Measurements from ENCODE around the gene PCMTD2.

Gene PCMTD2

GRCh38 chr20:64219202-64219601 lies 36.3 kb upstream of the PCMTD2 start:
- no peaks in the 10 kb centered on the region for H3K36me3 Mint-ChIP-seq (ENCODE audit: insufficient read depth)
- peak; percentile 43 for ATAC-seq (replicated peaks)
- peak overlapping the region in 1 of 2 donors; percentile 42 for H3K27ac Mint-ChIP-seq
- H3K4me1 Mint-ChIP-seq (ENCODE audit: low read depth in 2 of 2): peaks cover 5 to 13% of the 10 kb centered on the region in 2 donors
- DNase-seq: no peak
- H3K4me3 Mint-ChIP-seq: no peak overlapping the region
- no peaks in the 10 kb centered on the region for H3K9me3 Mint-ChIP-seq
- peaks cover 33 to 53% of the 10 kb centered on the region in 2 donors for H3K27me3 Mint-ChIP-seq

- H3K4me3 Mint-ChIP-seq: no peak overlapping the region
- H3K4me1 Mint-ChIP-seq (ENCODE audit: low read depth in 2 of 2): peaks cover 5 to 18% of the 10 kb centered on the region in 2 donors
- peaks cover 36 to 49% of the 10 kb centered on the region in 2 donors for H3K27me3 Mint-ChIP-seq
- H3K36me3 Mint-ChIP-seq (ENCODE audit: insufficient read depth): no peaks in the 10 kb centered on the region
- H3K9me3 Mint-ChIP-seq: no peaks in the 10 kb centered on the region
- H3K27ac Mint-ChIP-seq: no peak overlapping the region
- no peak for ATAC-seq (replicated peaks)
- no peak for DNase-seq
Measured at GRCh38 chr20:64219730-64220129, 35.8 kb upstream of the PCMTD2 start.

- Mint-ChIP-seq H3K36me3 (ENCODE audit: insufficient read depth) (no peaks in the 10 kb centered on the region), H3K4me3 (no peak overlapping the region), H3K27me3 (peaks cover 31 to 48% of the 10 kb centered on the region in 2 donors), H3K4me1 (ENCODE audit: low read depth in 2 of 2) (peaks cover 6 to 14% of the 10 kb centered on the region in 2 donors), H3K27ac (no peak overlapping the region), H3K9me3 (no peaks in the 10 kb centered on the region)
- ATAC-seq (replicated peaks) (no peak), DNase-seq (no peak)
Measured at GRCh38 chr20:64220420-64220819, 35.1 kb upstream of the PCMTD2 start.

GRCh38 chr20:64220891-64221527 lies 34.5 kb upstream of the PCMTD2 start:
- ATAC-seq (replicated peaks): no peak
- H3K27ac Mint-ChIP-seq: no peak overlapping the region
- no peaks in the 10 kb centered on the region for H3K9me3 Mint-ChIP-seq
- H3K36me3 Mint-ChIP-seq (ENCODE audit: insufficient read depth): no peaks in the 10 kb centered on the region
- peaks cover 31 to 53% of the 10 kb centered on the region in 2 donors for H3K27me3 Mint-ChIP-seq
- no peak overlapping the region for H3K4me3 Mint-ChIP-seq
- H3K4me1 Mint-ChIP-seq (ENCODE audit: low read depth in 2 of 2): peaks cover 8 to 16% of the 10 kb centered on the region in 2 donors
- DNase-seq: no peak

- Mint-ChIP-seq H3K27ac (no peak overlapping the region), H3K36me3 (ENCODE audit: insufficient read depth) (no peaks in the 10 kb centered on the region), H3K9me3 (no peaks in the 10 kb centered on the region), H3K27me3 (peaks cover 31 to 58% of the 10 kb centered on the region in 2 donors), H3K4me3 (no peak overlapping the region), H3K4me1 (ENCODE audit: low read depth in 2 of 2) (peaks cover 11 to 22% of the 10 kb centered on the region in 2 donors)
- ATAC-seq (replicated peaks): no peak
- DNase-seq: no peak
Measured at GRCh38 chr20:64222291-64222735, 33.2 kb upstream of the PCMTD2 start.

- no peak for ATAC-seq (replicated peaks)
- H3K27ac Mint-ChIP-seq: no peak overlapping the region
- H3K4me3 Mint-ChIP-seq: no peak overlapping the region
- peaks cover 33 to 62% of the 10 kb centered on the region in 2 donors for H3K27me3 Mint-ChIP-seq
- no peak for DNase-seq
- no peaks in the 10 kb centered on the region for H3K9me3 Mint-ChIP-seq
- H3K4me1 Mint-ChIP-seq (ENCODE audit: low read depth in 2 of 2): peaks cover 13 to 23% of the 10 kb centered on the region in 2 donors
- no peaks in the 10 kb centered on the region for H3K36me3 Mint-ChIP-seq (ENCODE audit: insufficient read depth)
Measured at GRCh38 chr20:64222851-64223525, 32.6 kb upstream of the PCMTD2 start.

- H3K36me3 Mint-ChIP-seq (ENCODE audit: insufficient read depth): no peaks in the 10 kb centered on the region
- no peaks in the 10 kb centered on the region for H3K9me3 Mint-ChIP-seq
- peak overlapping the region in 1 of 2 donors; percentile 23 for H3K27ac Mint-ChIP-seq
- H3K27me3 Mint-ChIP-seq: peaks cover 37 to 68% of the 10 kb centered on the region in 2 donors
- ATAC-seq (replicated peaks) (no peak), DNase-seq (no peak)
- H3K4me3 Mint-ChIP-seq: no peak overlapping the region
- H3K4me1 Mint-ChIP-seq (ENCODE audit: low read depth in 2 of 2): peaks cover 16 to 26% of the 10 kb centered on the region in 2 donors
Measured at GRCh38 chr20:64223526-64224067, 32.0 kb upstream of the PCMTD2 start.

- Mint-ChIP-seq H3K4me3 (no peak overlapping the region), H3K4me1 (ENCODE audit: low read depth in 2 of 2) (peaks cover 13 to 26% of the 10 kb centered on the region in 2 donors), H3K27ac (no peak overlapping the region), H3K27me3 (peaks cover 37 to 59% of the 10 kb centered on the region in 2 donors), H3K36me3 (ENCODE audit: insufficient read depth) (no peaks in the 10 kb centered on the region), H3K9me3 (no peaks in the 10 kb centered on the region)
- ATAC-seq (replicated peaks) (no peak), DNase-seq (no peak)
Measured at GRCh38 chr20:64224351-64225170, 31.0 kb upstream of the PCMTD2 start.

- DNase-seq (no peak), ATAC-seq (replicated peaks) (no peak)
- no peak overlapping the region for H3K27ac Mint-ChIP-seq
- no peaks in the 10 kb centered on the region for H3K36me3 Mint-ChIP-seq (ENCODE audit: insufficient read depth)
- H3K27me3 Mint-ChIP-seq: peaks cover 37 to 59% of the 10 kb centered on the region in 2 donors
- H3K4me3 Mint-ChIP-seq: no peak overlapping the region
- peaks cover 13 to 30% of the 10 kb centered on the region in 2 donors for H3K4me1 Mint-ChIP-seq (ENCODE audit: low read depth in 2 of 2)
- no peaks in the 10 kb centered on the region for H3K9me3 Mint-ChIP-seq
Measured at GRCh38 chr20:64225171-64225595, 30.4 kb upstream of the PCMTD2 start.

GRCh38 chr20:64225828-64226598 lies 29.5 kb upstream of the PCMTD2 start:
- ATAC-seq (replicated peaks): no peak
- Mint-ChIP-seq H3K4me3 (peak overlapping the region in 1 of 2 donors; percentile 17), H3K36me3 (ENCODE audit: insufficient read depth) (no peaks in the 10 kb centered on the region), H3K27ac (no peak overlapping the region), H3K9me3 (no peaks in the 10 kb centered on the region), H3K4me1 (ENCODE audit: low read depth in 2 of 2) (peaks cover 13 to 30% of the 10 kb centered on the region in 2 donors), H3K27me3 (peaks cover 37 to 59% of the 10 kb centered on the region in 2 donors)
- no peak for DNase-seq

GRCh38 chr20:64226686-64227580 lies 28.6 kb upstream of the PCMTD2 start:
- Mint-ChIP-seq H3K9me3 (no peaks in the 10 kb centered on the region), H3K27me3 (peaks cover 28 to 50% of the 10 kb centered on the region in 2 donors), H3K27ac (no peak overlapping the region), H3K4me3 (peak overlapping the region; percentile 27 to 52), H3K36me3 (ENCODE audit: insufficient read depth) (no peaks in the 10 kb centered on the region), H3K4me1 (ENCODE audit: low read depth in 2 of 2) (peaks cover 13 to 30% of the 10 kb centered on the region in 2 donors)
- peak in 2 of 3 experiments; percentile 9 to 15 for DNase-seq
- ATAC-seq (replicated peaks): peak; percentile 69
